ENCODE results near the gene CORO1C.

DNA sequence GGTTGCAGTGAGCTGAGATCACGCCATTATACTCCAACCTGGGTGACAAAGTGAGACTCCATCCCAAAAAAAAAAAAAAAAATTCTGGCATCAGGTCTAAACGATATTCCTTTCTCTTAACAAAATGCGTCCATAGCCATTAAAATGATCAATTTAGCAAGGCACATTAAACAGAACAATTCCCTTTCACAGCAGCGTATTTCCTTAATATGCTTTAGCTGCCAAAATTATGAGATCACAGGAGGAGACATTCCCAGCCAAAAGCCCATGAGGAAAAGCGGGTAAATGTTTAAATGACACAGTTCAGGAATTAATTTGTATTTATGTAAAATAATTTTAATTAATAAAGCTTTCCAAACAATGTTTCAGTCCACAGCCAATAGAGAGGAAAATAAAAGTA, 54.6 kb downstream of the CORO1C start:
- TF ChIP-seq, protein P1, sequence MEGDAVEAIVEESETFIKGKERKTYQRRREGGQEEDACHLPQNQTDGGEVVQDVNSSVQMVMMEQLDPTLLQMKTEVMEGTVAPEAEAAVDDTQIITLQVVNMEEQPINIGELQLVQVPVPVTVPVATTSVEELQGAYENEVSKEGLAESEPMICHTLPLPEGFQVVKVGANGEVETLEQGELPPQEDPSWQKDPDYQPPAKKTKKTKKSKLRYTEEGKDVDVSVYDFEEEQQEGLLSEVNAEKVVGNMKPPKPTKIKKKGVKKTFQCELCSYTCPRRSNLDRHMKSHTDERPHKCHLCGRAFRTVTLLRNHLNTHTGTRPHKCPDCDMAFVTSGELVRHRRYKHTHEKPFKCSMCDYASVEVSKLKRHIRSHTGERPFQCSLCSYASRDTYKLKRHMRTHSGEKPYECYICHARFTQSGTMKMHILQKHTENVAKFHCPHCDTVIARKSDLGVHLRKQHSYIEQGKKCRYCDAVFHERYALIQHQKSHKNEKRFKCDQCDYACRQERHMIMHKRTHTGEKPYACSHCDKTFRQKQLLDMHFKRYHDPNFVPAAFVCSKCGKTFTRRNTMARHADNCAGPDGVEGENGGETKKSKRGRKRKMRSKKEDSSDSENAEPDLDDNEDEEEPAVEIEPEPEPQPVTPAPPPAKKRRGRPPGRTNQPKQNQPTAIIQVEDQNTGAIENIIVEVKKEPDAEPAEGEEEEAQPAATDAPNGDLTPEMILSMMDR (IDR thresholded peaks at IDR 0.05) = no peak
- TF ChIP-seq EZH2 (IDR thresholded peaks at IDR 0.05) = no peak
